ENCODE results near the gene LRRC8A. TPM values are rescaled to one million over a fixed set of nuclear protein-coding genes. Genes with fewer than 3 reads are reported as not detected.
"Not testable (repeated sequence)": the region's sequence is repeated elsewhere in the genome, so short reads cannot be mapped to it uniquely, and the experiment has no call there.

LRRC8A gene
- total RNA-seq, 4 donors from 2014 or later, result 70.0 to 153 (median 122) TPM

DNA sequence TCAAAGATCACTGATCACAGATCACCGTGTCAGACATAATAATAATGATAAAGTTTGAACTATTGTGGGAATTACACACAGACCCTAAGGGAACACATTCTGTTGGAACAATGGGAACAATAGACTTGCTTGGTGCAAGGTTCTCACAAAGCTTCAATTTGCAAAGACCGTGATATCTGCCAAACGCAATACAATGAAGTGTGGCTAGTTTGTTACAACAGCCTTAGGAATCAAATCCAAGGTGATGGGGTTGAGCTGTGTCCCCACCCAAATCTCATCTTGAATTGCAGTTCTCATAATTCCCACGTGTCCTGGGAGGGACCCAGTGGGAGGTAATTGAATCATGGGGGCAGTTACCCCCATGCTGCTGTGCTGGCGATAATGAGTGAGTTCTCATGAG lies 21.0 kb upstream of the LRRC8A start:
- intact Hi-C loops (cut with DNase I), result loop anchor here (5.0 kb wide), 1 partner anchor 66 kb away; no protein-coding TSS in a partner anchor
- 61 to 72% methylated on average over 5 of the region's 5 CpGs for WGBS, 2 donors
- no peak for DNase-seq
- H3K27ac ChIP-seq, result peak overlapping the region; percentile 49 to 81 (median 77)
- no peaks in the 10 kb centered on the region for H3K27me3 ChIP-seq
- H3K4me1 ChIP-seq, result peaks cover 6 to 66% (median 32%) of the 10 kb centered on the region in 3 donors
- no peak overlapping the region for H3K4me3 ChIP-seq
- H3K9me3 ChIP-seq, result no peaks in the 10 kb centered on the region
- TF ChIP-seq, protein P1, sequence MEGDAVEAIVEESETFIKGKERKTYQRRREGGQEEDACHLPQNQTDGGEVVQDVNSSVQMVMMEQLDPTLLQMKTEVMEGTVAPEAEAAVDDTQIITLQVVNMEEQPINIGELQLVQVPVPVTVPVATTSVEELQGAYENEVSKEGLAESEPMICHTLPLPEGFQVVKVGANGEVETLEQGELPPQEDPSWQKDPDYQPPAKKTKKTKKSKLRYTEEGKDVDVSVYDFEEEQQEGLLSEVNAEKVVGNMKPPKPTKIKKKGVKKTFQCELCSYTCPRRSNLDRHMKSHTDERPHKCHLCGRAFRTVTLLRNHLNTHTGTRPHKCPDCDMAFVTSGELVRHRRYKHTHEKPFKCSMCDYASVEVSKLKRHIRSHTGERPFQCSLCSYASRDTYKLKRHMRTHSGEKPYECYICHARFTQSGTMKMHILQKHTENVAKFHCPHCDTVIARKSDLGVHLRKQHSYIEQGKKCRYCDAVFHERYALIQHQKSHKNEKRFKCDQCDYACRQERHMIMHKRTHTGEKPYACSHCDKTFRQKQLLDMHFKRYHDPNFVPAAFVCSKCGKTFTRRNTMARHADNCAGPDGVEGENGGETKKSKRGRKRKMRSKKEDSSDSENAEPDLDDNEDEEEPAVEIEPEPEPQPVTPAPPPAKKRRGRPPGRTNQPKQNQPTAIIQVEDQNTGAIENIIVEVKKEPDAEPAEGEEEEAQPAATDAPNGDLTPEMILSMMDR (IDR thresholded peaks at IDR 0.05), result no peak
- no peak for TF ChIP-seq POLR2A (IDR thresholded peaks at IDR 0.05)
- no peaks in the 10 kb centered on the region for H3K36me3 ChIP-seq

- no peak for TF ChIP-seq POLR2A (IDR thresholded peaks at IDR 0.05)
- TF ChIP-seq, protein P1 (IDR thresholded peaks at IDR 0.05), result no peak
- intact Hi-C loops (cut with DNase I), result loop anchor here (5.0 kb wide), 1 partner anchor 66 kb away; no protein-coding TSS in a partner anchor
- peaks cover 6 to 65% (median 32%) of the 10 kb centered on the region in 3 donors for H3K4me1 ChIP-seq
- no peak overlapping the region for H3K4me3 ChIP-seq
- H3K9me3 ChIP-seq, result no peaks in the 10 kb centered on the region
- H3K27ac ChIP-seq, result peak overlapping the region; percentile 0 to 81 (median 62)
- WGBS, 2 donors, result 96 to 100% methylated on average over 2 to 4 of the region's 6 CpGs
- H3K36me3 ChIP-seq, result no peaks in the 10 kb centered on the region
- DNase-seq, result no peak
- no peaks in the 10 kb centered on the region for H3K27me3 ChIP-seq
Observed at GRCh38 chr9:128861501-128861900, 20.4 kb upstream of the LRRC8A start.

DNA sequence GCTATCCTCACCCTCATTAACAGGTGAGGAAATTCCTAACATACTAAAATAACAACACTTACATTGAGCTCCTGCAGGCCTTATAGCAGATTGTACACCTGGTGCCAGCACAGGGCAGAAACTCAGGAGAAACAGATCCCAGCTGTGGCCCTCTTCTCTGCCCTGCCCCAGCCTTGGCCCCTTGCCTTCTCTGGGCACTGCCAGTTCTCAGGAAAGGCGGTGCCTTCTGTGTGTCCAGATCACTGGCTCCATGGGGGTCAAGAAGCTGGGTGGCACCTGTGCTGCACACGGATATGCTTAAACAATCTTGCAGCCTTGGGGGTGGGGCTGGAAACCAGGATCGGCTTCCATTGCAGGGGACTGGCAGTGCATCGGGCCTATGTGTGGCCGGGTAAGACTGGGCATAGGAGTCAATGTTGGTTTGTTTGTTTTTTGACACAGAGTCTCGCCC lies 19.5 kb upstream of the LRRC8A start:
- H3K36me3 ChIP-seq, result no peaks in the 10 kb centered on the region
- intact Hi-C loops (cut with DNase I), result loop anchor here (5.0 kb wide), 1 partner anchor 65 kb away; no protein-coding TSS in a partner anchor
- WGBS, 2 donors, result 82 to 100% methylated on average over 1 to 6 of the region's 6 CpGs
- no peaks in the 10 kb centered on the region for H3K9me3 ChIP-seq
- H3K27me3 ChIP-seq, result no peaks in the 10 kb centered on the region
- peak overlapping the region in 3 of 4 donors; percentile 46 to 81 (median 50) for H3K27ac ChIP-seq
- TF ChIP-seq, protein P1 (IDR thresholded peaks at IDR 0.05), result no peak
- no peak for TF ChIP-seq POLR2A (IDR thresholded peaks at IDR 0.05)
- DNase-seq, result no peak
- H3K4me3 ChIP-seq, result no peak overlapping the region
- H3K4me1 ChIP-seq, result peaks cover 6 to 57% (median 28%) of the 10 kb centered on the region in 3 donors

GRCh38 chr9:128863647-128864046 lies 18.3 kb upstream of the LRRC8A start:
- Histone ChIP-seq H3K9me3 (no peaks in the 10 kb centered on the region), H3K4me1 (peaks cover 6 to 52% (median 28%) of the 10 kb centered on the region in 3 donors), H3K36me3 (no peaks in the 10 kb centered on the region), H3K4me3 (no peak overlapping the region), H3K27me3 (no peaks in the 10 kb centered on the region), H3K27ac (peak overlapping the region; percentile 14 to 81 (median 44))
- WGBS, 2 donors, result 0 to 21% methylated on average over 2 to 10 of the region's 10 CpGs
- no peak for DNase-seq
- intact Hi-C loops (cut with DNase I), result loop anchor here (5.0 kb wide), 1 partner anchor 64 kb away; no protein-coding TSS in a partner anchor
- TF ChIP-seq, protein P1 (IDR thresholded peaks at IDR 0.05), result peak; percentile 93 to 99 (median 97)
- no peak for TF ChIP-seq POLR2A (IDR thresholded peaks at IDR 0.05)

- DNase-seq, result no peak
- Histone ChIP-seq H3K27me3 (no peaks in the 10 kb centered on the region), H3K36me3 (peaks cover 0 to 12% (median 0%) of the 10 kb centered on the region in 3 donors), H3K4me1 (peaks cover 0 to 11% (median 4%) of the 10 kb centered on the region in 3 donors), H3K4me3 (no peak overlapping the region), H3K9me3 (no peaks in the 10 kb centered on the region), H3K27ac (no peak overlapping the region)
- WGBS, 2 donors, result 87 to 89% methylated on average over 7 of the region's 7 CpGs
- intact Hi-C loops (cut with DNase I), result no loop called here
- no peak for TF ChIP-seq POLR2A (IDR thresholded peaks at IDR 0.05)
- TF ChIP-seq, protein P1 (IDR thresholded peaks at IDR 0.05), result no peak
Observed at GRCh38 chr9:128870128-128870940, 11.6 kb upstream of the LRRC8A start.

DNA sequence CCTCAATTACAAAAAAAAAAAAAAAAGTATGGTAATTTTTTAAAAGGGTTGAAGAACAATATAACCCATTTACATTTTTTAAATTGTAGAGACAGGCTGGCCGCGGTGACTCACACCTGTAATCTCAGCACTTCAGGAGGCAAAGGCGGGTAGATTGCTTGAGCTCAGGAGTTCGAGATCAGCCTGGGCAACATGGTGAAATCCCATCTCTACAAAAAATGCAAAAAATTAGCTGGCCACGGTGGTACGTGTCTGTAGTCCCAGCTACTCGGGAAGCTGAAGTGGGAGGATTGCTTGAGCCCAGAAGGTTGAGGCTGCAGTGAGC lies 11.0 kb upstream of the LRRC8A start:
- H3K4me3 ChIP-seq; DNase-seq; H3K27ac ChIP-seq; H3K27me3 ChIP-seq; intact Hi-C loops (cut with DNase I); H3K9me3 ChIP-seq: not testable (repeated sequence)
- H3K36me3 ChIP-seq, result peaks cover 0 to 12% (median 0%) of the 10 kb centered on the region in 3 donors
- WGBS, 2 donors, result 84 to 90% methylated on average over 7 of the region's 7 CpGs
- peaks cover 0 to 11% (median 4%) of the 10 kb centered on the region in 3 donors for H3K4me1 ChIP-seq

Measured in esophagus squamous epithelium (tissue), 5 donors.